COLO668 (cell line): ENCODE results near the gene USP43.
"Not testable (repeated sequence)": the region's sequence is repeated elsewhere in the genome, so short reads cannot be mapped to it uniquely, and the experiment has no call there.

Experiments used
- DNase-seq: peaks from one replicate; lab custom pipeline; 2025; ENCODE audit not compliant: unreplicated experiment; lab: John Stamatoyannopoulos, UW

The USP43 gene

GRCh38 chr17:9663511-9663910 lies 18.2 kb downstream of the USP43 start:
- not testable (repeated sequence) for DNase-seq

GRCh38 chr17:9666461-9667050 lies 21.2 kb downstream of the USP43 start:
- DNase-seq: no peak

- no peak for DNase-seq
Observed at GRCh38 chr17:9668517-9668916, 23.2 kb downstream of the USP43 start.

GRCh38 chr17:9669551-9670008 lies 24.3 kb downstream of the USP43 start:
- DNase-seq: no peak

- no peak for DNase-seq
Observed at GRCh38 chr17:9670596-9670995, 25.3 kb downstream of the USP43 start.

- no peak for DNase-seq
Observed at GRCh38 chr17:9671559-9671958, 26.2 kb downstream of the USP43 start.

GRCh38 chr17:9672266-9672665 lies 26.9 kb downstream of the USP43 start:
- no peak for DNase-seq

GRCh38 chr17:9672691-9673090 lies 27.4 kb downstream of the USP43 start:
- DNase-seq: no peak

- DNase-seq: no peak
Observed at GRCh38 chr17:9676084-9676483, 30.8 kb downstream of the USP43 start.

GRCh38 chr17:9676820-9677310 lies 31.5 kb downstream of the USP43 start:
- DNase-seq: no peak

GRCh38 chr17:9677411-9677810 lies 32.1 kb downstream of the USP43 start:
- no peak for DNase-seq

GRCh38 chr17:9677896-9678295 lies 32.6 kb downstream of the USP43 start:
- DNase-seq: no peak

GRCh38 chr17:9684955-9685621 lies 39.8 kb downstream of the USP43 start:
- DNase-seq: no peak

GRCh38 chr17:9693755-9694154 lies 48.4 kb downstream of the USP43 start:
- DNase-seq: no peak

- no peak for DNase-seq
Observed at GRCh38 chr17:9696279-9697044, 51.1 kb downstream of the USP43 start.

GRCh38 chr17:9700136-9700535 lies 54.8 kb downstream of the USP43 start:
- no peak for DNase-seq

- no peak for DNase-seq
Observed at GRCh38 chr17:9700754-9701476, 55.6 kb downstream of the USP43 start.

- DNase-seq: no peak
Observed at GRCh38 chr17:9702482-9702881, 57.2 kb downstream of the USP43 start.

GRCh38 chr17:9702914-9703780 lies 57.8 kb downstream of the USP43 start:
- DNase-seq: no peak

GRCh38 chr17:9703781-9704082 lies 58.4 kb downstream of the USP43 start:
- no peak for DNase-seq

GRCh38 chr17:9705745-9706144 lies 60.4 kb downstream of the USP43 start:
- no peak for DNase-seq
